SU-DHL-6 (cell line): Measurements from ENCODE around the gene GPATCH8.

Source experiments
- H2AFZ ChIP-seq: fragments of 200-600 bp; sonication (generic); 2 replicates; pipeline ENCODE4 v1.6.1; 2014; ENCODE audit warnings: low read depth, mild to moderate bottlenecking, moderate library complexity, mixed read lengths, antibody characterized with exemption, low read length; ENCODE audit not compliant: severe bottlenecking
- H3F3A ChIP-seq: fragments of 200-600 bp; shearing (Covaris generic); 2 replicates; pipeline ENCODE4 v1.6.0; 2016; ENCODE audit warnings: antibody characterized with exemption, mild to moderate bottlenecking; ENCODE audit not compliant: insufficient read depth
- H3K27ac ChIP-seq: fragments of 200-600 bp; sonication (generic); 2 replicates; pipeline ENCODE4 v1.5.1; 2016; ENCODE audit warnings: low read depth, mild to moderate bottlenecking, low read length, moderate library complexity, mixed read lengths
- H3K27me3 ChIP-seq: fragments of 200-600 bp; sonication (generic), shearing (Covaris generic); 2 replicates; pipeline ENCODE4 v1.6.0; 2014; ENCODE audit warnings: mild to moderate bottlenecking, low read length
- H3K36me3 ChIP-seq: fragments of 200-600 bp; sonication (generic); 2 replicates; pipeline ENCODE4 v1.6.1; 2014; ENCODE audit warnings: mild to moderate bottlenecking, low read length, mixed read lengths
- H3K4me2 ChIP-seq: fragments of 300-600, 200-600 bp; shearing (Covaris generic), sonication (generic); 2 replicates; pipeline ENCODE4 v1.6.0; 2014; ENCODE audit warnings: low read length, low read depth, mild to moderate bottlenecking; ENCODE audit not compliant: poor library complexity, severe bottlenecking
- H3K4me3 ChIP-seq: fragments of 200-600 bp; sonication (generic); 2 replicates; pipeline ENCODE4 v1.5.1; 2014; ENCODE audit warnings: antibody characterized with exemption, low read length, mild to moderate bottlenecking, mixed read lengths; ENCODE audit not compliant: insufficient read depth, poor library complexity, severe bottlenecking
- H3K79me2 ChIP-seq: fragments of 200-600 bp; sonication (generic); 2 replicates; pipeline ENCODE4 v1.6.1; 2014; ENCODE audit warnings: mild to moderate bottlenecking, low read length, moderate library complexity; ENCODE audit not compliant: insufficient read depth
- H3K9ac ChIP-seq: fragments of 200-600 bp; sonication (generic); 2 replicates; pipeline ENCODE4 v1.7.0; 2014; ENCODE audit warnings: mild to moderate bottlenecking, low read length
- H3K9me2 ChIP-seq: fragments of 200-600 bp; sonication (generic); replicated peaks from 2 replicates; pipeline ENCODE4 v1.6.1; 2014; ENCODE audit warnings: low read length; ENCODE audit not compliant: insufficient read depth
- H3K9me3 ChIP-seq: fragments of 200-600 bp; sonication (generic); 2 replicates; pipeline ENCODE4 v1.6.1; 2014; ENCODE audit warnings: low read length, mixed read lengths; ENCODE audit not compliant: insufficient read depth
- H4K20me1 ChIP-seq: fragments of 200-600 bp; sonication (generic); 2 replicates; pipeline ENCODE4 v1.6.1; 2014; ENCODE audit warnings: low read depth, mild to moderate bottlenecking, antibody characterized with exemption, low read length, moderate library complexity, mixed read lengths
- EZH2phosphoT487 ChIP-seq: fragments of 200-600 bp; sonication (generic), shearing (Covaris generic); conservative IDR thresholded peaks from 2 replicates; pipeline ENCODE4 v1.6.1; 2018; ENCODE audit warnings: mild to moderate bottlenecking, antibody characterized with exemption, low read length, moderate library complexity, mixed read lengths
- TF ChIP-seq, protein P1 (sequence below): fragments of 200-600 bp; sonication (generic); IDR thresholded peaks from one replicate; pipeline ENCODE4 v1.5.1; 2017; ENCODE audit warnings: antibody characterized with exemption, mild to moderate bottlenecking, low read length, moderate library complexity; ENCODE audit not compliant: insufficient read depth, poor library complexity, severe bottlenecking

GPATCH8 gene

DNA sequence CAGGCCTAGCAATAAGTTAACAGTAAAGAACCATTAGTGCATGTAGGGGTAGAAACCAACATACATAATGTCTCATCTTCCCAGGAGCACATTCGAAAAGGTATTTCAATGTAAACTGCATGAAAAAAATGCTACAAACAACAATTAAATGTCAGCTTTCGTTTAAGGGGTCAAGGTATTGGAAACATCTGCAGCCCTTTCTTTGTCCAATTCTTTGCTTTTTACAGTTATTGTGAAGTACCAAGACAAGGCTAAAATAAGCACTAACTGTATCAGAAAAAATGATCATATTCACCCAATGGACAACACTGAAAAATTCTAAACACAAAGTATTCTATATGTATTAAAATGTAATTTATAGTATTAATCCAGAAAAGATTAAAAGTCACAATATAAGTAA, 37.9 kb downstream of the GPATCH8 start:
- no peak overlapping the region for H3K4me3 ChIP-seq
- no peak overlapping the region for H3K4me2 ChIP-seq
- no peaks in the 10 kb centered on the region for H3K9me3 ChIP-seq
- H2AFZ ChIP-seq = no peak overlapping the region
- H3F3A ChIP-seq = 0 out of 2 replicates have a peak, but pooled peaks cover 2% of the 10 kb centered on the region
- no peaks in the 10 kb centered on the region for H3K27me3 ChIP-seq
- no peaks in the 10 kb centered on the region for H3K9me2 ChIP-seq
- no peaks in the 10 kb centered on the region for H4K20me1 ChIP-seq
- H3K36me3 ChIP-seq = 0 out of 2 replicates have a peak, but pooled peaks cover 8% of the 10 kb centered on the region
- peaks cover 67% of the 10 kb centered on the region for H3K79me2 ChIP-seq
- TF ChIP-seq EZH2phosphoT487 = no peak
- TF ChIP-seq, protein P1, sequence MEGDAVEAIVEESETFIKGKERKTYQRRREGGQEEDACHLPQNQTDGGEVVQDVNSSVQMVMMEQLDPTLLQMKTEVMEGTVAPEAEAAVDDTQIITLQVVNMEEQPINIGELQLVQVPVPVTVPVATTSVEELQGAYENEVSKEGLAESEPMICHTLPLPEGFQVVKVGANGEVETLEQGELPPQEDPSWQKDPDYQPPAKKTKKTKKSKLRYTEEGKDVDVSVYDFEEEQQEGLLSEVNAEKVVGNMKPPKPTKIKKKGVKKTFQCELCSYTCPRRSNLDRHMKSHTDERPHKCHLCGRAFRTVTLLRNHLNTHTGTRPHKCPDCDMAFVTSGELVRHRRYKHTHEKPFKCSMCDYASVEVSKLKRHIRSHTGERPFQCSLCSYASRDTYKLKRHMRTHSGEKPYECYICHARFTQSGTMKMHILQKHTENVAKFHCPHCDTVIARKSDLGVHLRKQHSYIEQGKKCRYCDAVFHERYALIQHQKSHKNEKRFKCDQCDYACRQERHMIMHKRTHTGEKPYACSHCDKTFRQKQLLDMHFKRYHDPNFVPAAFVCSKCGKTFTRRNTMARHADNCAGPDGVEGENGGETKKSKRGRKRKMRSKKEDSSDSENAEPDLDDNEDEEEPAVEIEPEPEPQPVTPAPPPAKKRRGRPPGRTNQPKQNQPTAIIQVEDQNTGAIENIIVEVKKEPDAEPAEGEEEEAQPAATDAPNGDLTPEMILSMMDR = no peak
- no peak overlapping the region for H3K9ac ChIP-seq
- H3K27ac ChIP-seq = no peak overlapping the region

DNA sequence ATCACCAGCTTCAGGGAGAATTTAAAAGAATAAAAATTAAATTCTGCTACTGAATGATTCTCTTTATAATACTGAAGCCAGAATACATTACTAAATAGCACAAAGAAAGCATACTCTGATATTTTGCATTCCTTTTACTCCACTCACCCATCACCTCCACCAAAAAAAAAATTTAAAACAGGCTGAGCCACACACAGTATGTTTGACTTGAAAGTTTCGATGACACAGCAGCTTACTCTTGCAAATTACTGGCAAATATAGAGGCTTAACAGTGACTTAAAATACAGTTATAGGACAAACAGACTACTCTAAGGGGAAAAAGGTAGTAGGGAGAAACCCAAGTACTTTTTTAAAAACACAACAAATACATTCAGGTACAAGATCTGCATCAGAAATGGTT, 39.2 kb downstream of the GPATCH8 start:
- Histone ChIP-seq H3K9me3 (no peaks in the 10 kb centered on the region), H3K27me3 (no peaks in the 10 kb centered on the region), H4K20me1 (peaks cover 3% of the 10 kb centered on the region; the same call in 1 of the 2 replicates), H2AFZ (no peak overlapping the region), H3K9me2 (no peaks in the 10 kb centered on the region), H3K4me2 (no peak overlapping the region), H3K9ac (no peak overlapping the region), H3K27ac (no peak overlapping the region), H3K36me3 (0 out of 2 replicates have a peak, but pooled peaks cover 8% of the 10 kb centered on the region), H3K79me2 (peaks cover 57% of the 10 kb centered on the region), H3K4me3 (no peak overlapping the region), H3F3A (peaks cover 8% of the 10 kb centered on the region; the same call in 1 of the 2 replicates)
- TF ChIP-seq, protein P1 = no peak
- no peak for TF ChIP-seq EZH2phosphoT487

DNA sequence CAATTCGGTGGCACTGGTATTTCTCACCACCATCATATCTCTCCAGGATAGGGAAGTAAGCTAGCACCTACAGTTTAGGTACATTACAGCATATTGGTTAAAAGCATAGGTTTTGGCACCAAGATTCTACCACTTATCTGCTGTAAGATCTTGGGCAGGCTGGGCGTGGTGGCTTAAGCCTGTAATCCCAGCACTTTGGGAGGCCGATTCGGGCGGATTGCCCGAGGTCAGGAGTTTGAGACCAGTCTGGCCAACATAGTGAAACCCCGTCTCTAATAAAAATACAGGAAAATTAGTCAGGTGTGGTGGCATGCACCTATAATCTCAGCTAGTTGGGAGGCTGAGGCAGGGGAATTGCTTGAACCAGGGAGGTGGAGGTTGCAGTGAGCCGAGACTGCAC, 51.4 kb downstream of the GPATCH8 start:
- no peak overlapping the region for H3K9ac ChIP-seq
- H3K4me2 ChIP-seq = no peak overlapping the region
- H3K79me2 ChIP-seq = peaks cover 3% of the 10 kb centered on the region; the same call in 1 of the 2 replicates
- no peak overlapping the region for H3K4me3 ChIP-seq
- H3K9me2 ChIP-seq = no peaks in the 10 kb centered on the region
- H4K20me1 ChIP-seq = no peaks in the 10 kb centered on the region
- H3K27ac ChIP-seq = no peak overlapping the region
- H2AFZ ChIP-seq = no peak overlapping the region
- H3K9me3 ChIP-seq = no peaks in the 10 kb centered on the region
- H3K36me3 ChIP-seq = no peaks in the 10 kb centered on the region
- H3K27me3 ChIP-seq = no peaks in the 10 kb centered on the region
- TF ChIP-seq EZH2phosphoT487 = no peak
- TF ChIP-seq, protein P1 = no peak
- peaks cover 4% of the 10 kb centered on the region; the same call in 1 of the 2 replicates for H3F3A ChIP-seq
